Activated CD8-positive, alpha-beta memory T cell treated with anti-CD3 and anti-CD28 coated beads for 48 hours (primary cell): ENCODE measurements around the gene CALM1.

Source experiments
- DNase-seq, 3 experiments: peaks; one replicate each; pipeline ENCODE4 v3.0.0-alpha.2; 2020; ENCODE audit warnings: low read depth in 2 of 3, low spot score in 2 of 3

CALM1 gene

DNA sequence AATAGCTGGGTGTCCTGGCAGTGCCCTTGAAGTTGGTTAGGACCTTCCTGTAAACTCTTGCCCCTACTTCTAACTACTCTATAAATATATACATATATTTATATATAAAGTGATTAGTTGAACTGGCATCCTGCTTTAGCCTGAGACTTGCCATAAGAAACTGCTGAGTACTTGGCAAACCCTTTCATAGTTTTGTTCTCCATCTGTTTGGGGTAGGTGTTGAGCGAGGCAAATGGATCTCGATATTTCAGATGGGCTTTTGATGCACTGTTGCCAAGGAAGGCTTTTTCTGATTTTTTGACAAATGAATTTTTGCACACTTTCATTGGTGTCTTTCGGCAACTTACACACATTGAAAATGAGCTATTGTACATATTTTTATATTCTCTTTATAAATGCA is 10.4 kb downstream of the CALM1 start:
- DNase-seq, result no peak

DNA sequence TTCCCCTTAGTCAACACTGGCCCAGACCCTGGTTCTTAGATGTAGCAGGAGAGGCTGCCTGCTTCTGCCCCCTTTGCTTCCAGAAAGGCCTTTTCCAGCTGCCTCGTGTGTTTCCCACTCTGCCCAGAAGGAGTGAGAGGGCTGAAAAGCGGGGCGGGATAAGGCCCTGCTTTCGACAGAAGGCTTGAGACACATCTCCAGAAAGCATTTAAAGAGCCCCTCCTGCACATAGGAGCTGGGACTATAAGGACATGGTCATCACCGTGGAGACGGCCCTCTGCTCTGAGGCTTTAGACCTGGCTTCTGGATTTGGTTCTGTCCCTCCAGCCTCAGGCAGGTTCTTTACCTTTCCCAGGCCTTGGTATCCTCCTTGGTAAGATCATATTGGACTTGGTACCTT is 11.9 kb downstream of the CALM1 start:
- no peak for DNase-seq

DNA sequence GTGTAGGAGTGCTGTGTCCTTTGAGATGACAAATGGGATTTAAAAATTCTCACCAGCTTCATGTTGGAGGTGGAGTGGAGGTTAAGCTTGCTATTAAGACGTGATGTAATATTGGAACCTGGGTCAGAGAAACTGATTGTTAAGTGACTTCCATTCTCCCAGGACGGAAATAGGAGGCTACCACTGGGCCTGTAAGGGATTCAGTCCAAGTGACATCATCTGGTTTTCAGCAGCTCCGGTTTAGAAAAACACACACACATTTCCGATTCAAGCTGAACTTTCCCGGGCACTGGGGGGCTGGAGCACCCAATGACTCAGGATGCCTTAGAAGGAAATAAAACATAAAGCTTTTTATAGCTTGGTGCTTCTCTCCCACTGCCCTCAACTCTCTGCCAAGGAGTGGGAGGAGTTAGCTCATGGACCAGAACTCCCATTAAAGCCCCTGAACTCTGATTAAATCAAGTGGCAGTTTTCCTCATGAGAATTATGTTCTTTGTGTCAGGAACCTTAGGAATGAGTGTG is 12.4 kb downstream of the CALM1 start:
- DNase-seq, result no peak

- DNase-seq, result no peak
Observed at GRCh38 chr14:90412058-90412457, 15.2 kb downstream of the CALM1 start.

- DNase-seq, result no peak
Observed at GRCh38 chr14:90416720-90417119, 19.9 kb downstream of the CALM1 start.

- no peak for DNase-seq
Observed at GRCh38 chr14:90418053-90418452, 21.2 kb downstream of the CALM1 start.

DNA sequence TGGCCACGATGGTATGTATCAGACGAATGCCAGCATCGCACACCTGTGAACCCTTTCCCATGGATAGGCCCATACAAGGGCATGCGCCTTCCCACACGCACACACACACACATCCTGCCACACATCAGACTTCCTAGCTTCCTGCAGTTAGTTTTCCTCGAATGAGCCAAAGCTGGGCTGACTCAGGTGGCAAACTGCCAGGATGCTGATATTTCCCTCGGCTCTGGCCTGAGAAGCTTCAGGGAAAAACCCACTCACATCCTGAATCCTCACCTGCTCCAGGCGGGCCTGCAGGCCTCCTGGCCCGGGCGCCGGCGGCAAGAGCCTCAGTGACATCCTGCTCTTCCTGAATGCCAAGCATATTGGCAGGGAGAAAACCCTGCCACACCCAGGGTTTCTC is 22.4 kb downstream of the CALM1 start:
- no peak for DNase-seq

DNA sequence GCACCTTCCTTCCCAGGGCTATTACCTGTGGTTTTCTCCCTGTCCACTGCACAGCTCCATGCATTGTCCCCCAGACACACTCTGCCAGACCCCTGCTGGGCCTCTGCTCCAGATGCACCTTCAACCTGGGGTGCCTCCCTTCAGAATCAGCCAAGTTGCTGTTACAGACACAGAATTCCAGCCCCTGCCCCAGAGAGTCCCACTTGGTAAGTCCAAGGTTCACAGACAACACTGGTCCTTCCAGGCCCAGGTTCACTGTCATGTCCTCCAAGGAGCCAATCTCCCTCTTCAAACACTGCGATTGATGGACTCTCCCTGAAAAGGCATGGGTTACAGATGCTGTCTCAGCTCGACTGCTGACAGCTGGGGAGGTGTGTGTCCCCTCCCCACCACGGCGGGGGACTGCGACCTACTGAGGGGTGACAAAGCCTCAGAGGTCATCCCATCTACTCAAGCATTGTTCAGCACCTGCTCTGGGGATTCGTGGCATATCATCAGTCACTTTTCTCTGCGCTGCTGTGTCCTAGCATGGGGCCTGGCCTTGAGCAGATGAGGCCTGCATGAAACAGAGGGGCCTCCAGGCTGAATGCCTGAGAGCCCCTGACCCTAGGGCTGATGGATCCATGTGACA is 24.3 kb downstream of the CALM1 start:
- no peak for DNase-seq

GRCh38 chr14:90421632-90422020 is 24.8 kb downstream of the CALM1 start:
- no peak for DNase-seq

DNA sequence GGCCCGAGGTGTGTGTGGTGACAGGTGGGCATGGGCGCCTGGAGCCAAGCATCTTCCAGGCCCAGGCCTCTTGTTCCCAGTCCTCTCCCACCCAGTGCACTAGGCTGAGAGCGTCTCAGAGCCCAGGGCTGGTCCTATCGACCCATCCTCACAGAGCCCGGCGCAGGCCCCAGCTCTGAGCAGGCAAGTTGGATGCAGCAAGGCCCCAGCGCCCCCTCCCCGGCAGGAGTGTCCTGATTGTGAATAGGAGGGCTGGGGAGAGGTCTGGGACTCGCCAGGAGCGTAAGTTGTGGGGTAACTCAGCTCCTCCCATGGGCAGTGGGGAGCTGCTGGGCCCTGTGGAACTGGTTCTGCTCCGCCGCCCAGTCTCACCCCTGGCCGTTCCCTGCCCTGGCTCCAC is 26.3 kb downstream of the CALM1 start:
- DNase-seq, result no peak

GRCh38 chr14:90424075-90424474 is 27.2 kb downstream of the CALM1 start:
- no peak for DNase-seq

DNA sequence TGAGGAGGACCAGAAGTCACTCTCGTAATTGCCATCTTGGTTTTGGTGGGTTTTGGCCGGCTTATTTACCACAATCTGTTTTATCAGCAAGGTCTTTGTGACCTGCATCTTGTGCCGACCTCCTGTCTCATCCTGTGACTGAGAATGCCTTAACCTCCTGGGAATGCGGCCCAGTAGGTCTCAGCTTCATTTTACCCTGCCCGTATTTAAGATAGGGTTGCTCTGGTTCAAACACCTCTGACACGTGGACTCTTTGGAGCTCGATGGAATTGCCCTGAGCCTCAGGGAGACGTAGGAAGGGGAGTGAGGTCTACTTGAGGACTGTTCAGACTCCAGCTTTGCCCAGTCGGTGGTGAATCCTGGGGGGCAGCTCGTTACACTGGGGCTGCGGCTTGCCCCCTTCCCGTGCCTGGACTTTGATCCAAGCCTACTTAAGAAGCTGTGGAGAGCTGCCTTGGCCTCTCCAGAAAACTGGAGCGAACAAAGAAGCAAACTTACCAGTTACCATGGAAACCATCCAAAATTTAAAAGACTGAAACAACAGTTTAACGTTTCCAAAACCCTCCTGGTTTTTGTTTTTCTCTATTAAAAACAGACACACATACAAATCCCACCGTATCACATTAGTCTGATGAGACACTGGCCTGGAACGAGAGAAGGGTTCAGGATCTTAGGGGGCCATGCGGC is 28.0 kb downstream of the CALM1 start:
- no peak for DNase-seq

DNA sequence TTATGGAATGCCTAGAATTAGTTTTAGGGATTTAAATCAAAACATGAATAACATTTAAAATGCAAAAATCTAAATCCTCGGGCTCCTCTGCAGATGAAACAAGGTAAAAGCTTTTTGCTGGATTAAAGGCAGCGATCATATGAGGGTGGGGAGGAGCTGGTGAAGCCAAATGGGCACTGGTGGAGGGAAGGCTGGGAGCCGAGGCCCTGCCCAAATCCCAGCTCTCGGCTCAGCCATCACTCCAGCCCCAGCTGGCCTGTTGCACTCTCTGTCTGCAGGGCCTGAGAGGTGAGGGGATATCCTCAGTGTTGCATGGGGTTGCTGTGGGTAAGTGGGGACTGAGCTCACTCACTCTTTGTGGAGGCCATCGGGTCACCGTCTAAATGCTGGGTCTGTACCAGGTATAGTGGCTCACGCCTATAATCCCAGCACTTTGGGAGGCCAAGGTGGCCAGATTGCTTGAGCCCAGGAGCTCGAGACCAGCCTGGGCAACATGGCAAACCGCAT is 28.6 kb downstream of the CALM1 start:
- no peak for DNase-seq

- no peak for DNase-seq
Observed at GRCh38 chr14:90426031-90426540, 29.3 kb downstream of the CALM1 start.

- DNase-seq, result no peak
Observed at GRCh38 chr14:90426663-90427062, 29.8 kb downstream of the CALM1 start.

- DNase-seq, result no peak
Observed at GRCh38 chr14:90427848-90428426, 31.1 kb downstream of the CALM1 start.

GRCh38 chr14:90428676-90429075 is 31.8 kb downstream of the CALM1 start:
- DNase-seq, result no peak

DNA sequence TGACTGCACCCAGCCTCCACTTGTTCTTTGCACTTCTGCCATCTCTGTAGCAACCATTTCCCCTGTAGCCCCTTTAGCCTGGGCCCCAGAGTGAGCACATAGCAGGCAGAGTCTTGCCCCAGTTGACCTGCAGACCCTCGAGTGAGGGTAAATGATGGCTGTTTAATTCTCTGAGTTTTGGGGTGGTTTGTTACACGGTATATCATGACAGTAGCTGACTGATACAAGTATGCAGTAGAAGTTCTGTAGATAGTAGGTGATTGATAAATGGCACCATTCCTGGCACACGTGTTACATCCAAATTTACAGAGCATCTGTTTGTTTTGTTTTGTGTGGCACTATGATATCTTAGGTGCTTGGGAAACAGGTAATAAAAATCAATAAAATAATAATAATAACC is 32.4 kb downstream of the CALM1 start:
- DNase-seq, result no peak

- DNase-seq, result no peak
Observed at GRCh38 chr14:90429754-90430153, 32.9 kb downstream of the CALM1 start.

- no peak for DNase-seq
Observed at GRCh38 chr14:90434370-90435020, 37.7 kb downstream of the CALM1 start.

- DNase-seq, result no peak
Observed at GRCh38 chr14:90438841-90439240, 42.0 kb downstream of the CALM1 start.

DNA sequence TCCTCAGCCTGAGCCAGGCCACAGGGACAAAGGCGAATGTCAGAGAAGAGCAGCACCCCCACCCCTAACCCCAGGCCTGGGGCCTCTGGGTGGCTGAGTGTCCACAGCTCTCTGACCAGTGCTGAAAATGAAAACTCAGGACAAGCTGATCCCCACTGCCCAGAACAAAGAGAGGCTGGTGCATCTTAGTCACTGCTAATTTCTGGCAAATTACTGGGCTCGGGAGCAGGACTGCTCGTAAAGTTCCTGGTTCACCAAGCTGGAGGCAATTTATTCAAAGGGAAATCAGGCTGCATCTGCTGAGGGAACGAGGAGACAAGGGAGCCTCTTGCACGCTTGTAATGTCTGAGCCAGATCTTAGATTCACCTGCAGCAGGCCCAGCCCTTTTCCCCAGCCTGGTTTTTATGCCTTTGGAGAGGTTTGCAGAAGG is 43.2 kb downstream of the CALM1 start:
- no peak for DNase-seq
